Measurements from ENCODE around the gene ADCY6. TPM values are rescaled to one million over a fixed set of nuclear protein-coding genes. Genes with fewer than 3 reads are reported as not detected.

Gene ADCY6
- total RNA-seq, result 70.1 TPM

GRCh38 chr12:48788854-48789775, at the start of gene ADCY6:
Gene ADCY6, minus strand, starts transcription at chr12:48789089. Its CDS starts 5,655 bp downstream, at chr12:48783434.

GRCh38 chr12:48817873-48818830, 29.3 kb upstream of the ADCY6 start, which contains the start of gene CACNB3:
Gene CACNB3, plus strand, starts transcription at chr12:48818496. Its CDS starts 434 bp downstream, at chr12:48818930.

GRCh38 chr12:48716493-48717251, 72.2 kb downstream of the ADCY6 start, which contains the start of gene CCNT1:
Gene CCNT1, minus strand, starts transcription at chr12:48716707. Its CDS starts 32 bp downstream, at chr12:48716675.

Small RNA genes lying within 50 kb of the gene (small RNA-seq; reads per million reads assigned to genes)
- gene MIR4701 (ENCODE audit: low replicate concordance) (not detected), gene RF00019 (ENCODE audit: low replicate concordance) (not detected)

Other genes starting within 250 kb of the ADCY6 start
- gene LALBA, start 219.0 kb downstream of the ADCY6 start, total RNA-seq, result not detected
- gene KANSL2, start 106.9 kb downstream of the ADCY6 start, total RNA-seq, result 115 TPM
- gene CCNT1, start 72.4 kb downstream of the ADCY6 start, total RNA-seq, result 57.9 TPM
- gene CACNB3, start 29.4 kb upstream of the ADCY6 start, total RNA-seq, result 67.6 TPM
- 94.2 TPM for gene DDX23, start 63.1 kb upstream of the ADCY6 start, total RNA-seq
- gene RND1, start 76.8 kb upstream of the ADCY6 start, total RNA-seq, result 29.1 TPM
- gene FKBP11, start 136.4 kb upstream of the ADCY6 start, total RNA-seq, result 12.2 TPM
- gene ARF3, start 168.4 kb upstream of the ADCY6 start, total RNA-seq, result 71.4 TPM
- gene WNT10B, start 182.6 kb upstream of the ADCY6 start, total RNA-seq, result 3.4 TPM
- not detected for gene WNT1, start 189.2 kb upstream of the ADCY6 start, total RNA-seq
- gene DDN, start 210.3 kb upstream of the ADCY6 start, total RNA-seq, result 5.3 TPM
- 26.3 TPM for gene PRKAG1, start 229.7 kb upstream of the ADCY6 start, total RNA-seq

All from parietal lobe (tissue), 2 donors.